Measurements from ENCODE around the gene IL1F10. TPM values are rescaled to one million over a fixed set of nuclear protein-coding genes. Genes with fewer than 3 reads are reported as not detected.

Gene IL1F10
- total and polyA plus RNA-seq, 2 of the 13 experiments (the other 11 are each of a cell fraction or from before 2014, with no cell fraction given), result not detected

DNA sequence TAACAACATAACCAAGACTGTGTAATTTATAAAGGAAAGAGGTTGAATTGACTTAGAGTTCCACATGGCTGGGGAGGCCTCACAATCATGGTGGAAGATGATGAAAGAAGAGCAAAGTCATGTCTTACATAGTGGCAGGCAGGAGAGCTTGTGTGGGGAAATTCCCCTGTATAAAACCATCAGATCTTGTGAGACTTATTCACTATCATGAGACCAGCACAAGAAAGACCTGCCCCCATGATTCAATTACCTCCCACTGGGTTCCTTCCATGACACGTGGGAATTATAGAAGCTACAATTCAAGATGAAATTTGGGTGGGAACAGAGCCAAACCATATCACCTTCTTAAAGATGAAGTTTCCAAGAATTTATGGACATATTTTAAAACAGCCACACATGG, 11.2 kb upstream of the IL1F10 start (continued):
- TF ChIP-seq, protein P1, sequence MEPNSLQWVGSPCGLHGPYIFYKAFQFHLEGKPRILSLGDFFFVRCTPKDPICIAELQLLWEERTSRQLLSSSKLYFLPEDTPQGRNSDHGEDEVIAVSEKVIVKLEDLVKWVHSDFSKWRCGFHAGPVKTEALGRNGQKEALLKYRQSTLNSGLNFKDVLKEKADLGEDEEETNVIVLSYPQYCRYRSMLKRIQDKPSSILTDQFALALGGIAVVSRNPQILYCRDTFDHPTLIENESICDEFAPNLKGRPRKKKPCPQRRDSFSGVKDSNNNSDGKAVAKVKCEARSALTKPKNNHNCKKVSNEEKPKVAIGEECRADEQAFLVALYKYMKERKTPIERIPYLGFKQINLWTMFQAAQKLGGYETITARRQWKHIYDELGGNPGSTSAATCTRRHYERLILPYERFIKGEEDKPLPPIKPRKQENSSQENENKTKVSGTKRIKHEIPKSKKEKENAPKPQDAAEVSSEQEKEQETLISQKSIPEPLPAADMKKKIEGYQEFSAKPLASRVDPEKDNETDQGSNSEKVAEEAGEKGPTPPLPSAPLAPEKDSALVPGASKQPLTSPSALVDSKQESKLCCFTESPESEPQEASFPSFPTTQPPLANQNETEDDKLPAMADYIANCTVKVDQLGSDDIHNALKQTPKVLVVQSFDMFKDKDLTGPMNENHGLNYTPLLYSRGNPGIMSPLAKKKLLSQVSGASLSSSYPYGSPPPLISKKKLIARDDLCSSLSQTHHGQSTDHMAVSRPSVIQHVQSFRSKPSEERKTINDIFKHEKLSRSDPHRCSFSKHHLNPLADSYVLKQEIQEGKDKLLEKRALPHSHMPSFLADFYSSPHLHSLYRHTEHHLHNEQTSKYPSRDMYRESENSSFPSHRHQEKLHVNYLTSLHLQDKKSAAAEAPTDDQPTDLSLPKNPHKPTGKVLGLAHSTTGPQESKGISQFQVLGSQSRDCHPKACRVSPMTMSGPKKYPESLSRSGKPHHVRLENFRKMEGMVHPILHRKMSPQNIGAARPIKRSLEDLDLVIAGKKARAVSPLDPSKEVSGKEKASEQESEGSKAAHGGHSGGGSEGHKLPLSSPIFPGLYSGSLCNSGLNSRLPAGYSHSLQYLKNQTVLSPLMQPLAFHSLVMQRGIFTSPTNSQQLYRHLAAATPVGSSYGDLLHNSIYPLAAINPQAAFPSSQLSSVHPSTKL (CRISPR knock-in tag; IDR thresholded peaks at IDR 0.05), result no peak
- TF ChIP-seq ZNF724P (CRISPR knock-in tag; IDR thresholded peaks at IDR 0.05; ENCODE audit: borderline replicate concordance) (no peak), ZNF24 (IDR thresholded peaks at IDR 0.05) (no peak), ZNF569 (CRISPR knock-in tag; IDR thresholded peaks at IDR 0.05; ENCODE audit: borderline replicate concordance) (no peak), MYNN (CRISPR knock-in tag; IDR thresholded peaks at IDR 0.05; ENCODE audit: low read depth) (no peak)
- TF ChIP-seq, protein P2, sequence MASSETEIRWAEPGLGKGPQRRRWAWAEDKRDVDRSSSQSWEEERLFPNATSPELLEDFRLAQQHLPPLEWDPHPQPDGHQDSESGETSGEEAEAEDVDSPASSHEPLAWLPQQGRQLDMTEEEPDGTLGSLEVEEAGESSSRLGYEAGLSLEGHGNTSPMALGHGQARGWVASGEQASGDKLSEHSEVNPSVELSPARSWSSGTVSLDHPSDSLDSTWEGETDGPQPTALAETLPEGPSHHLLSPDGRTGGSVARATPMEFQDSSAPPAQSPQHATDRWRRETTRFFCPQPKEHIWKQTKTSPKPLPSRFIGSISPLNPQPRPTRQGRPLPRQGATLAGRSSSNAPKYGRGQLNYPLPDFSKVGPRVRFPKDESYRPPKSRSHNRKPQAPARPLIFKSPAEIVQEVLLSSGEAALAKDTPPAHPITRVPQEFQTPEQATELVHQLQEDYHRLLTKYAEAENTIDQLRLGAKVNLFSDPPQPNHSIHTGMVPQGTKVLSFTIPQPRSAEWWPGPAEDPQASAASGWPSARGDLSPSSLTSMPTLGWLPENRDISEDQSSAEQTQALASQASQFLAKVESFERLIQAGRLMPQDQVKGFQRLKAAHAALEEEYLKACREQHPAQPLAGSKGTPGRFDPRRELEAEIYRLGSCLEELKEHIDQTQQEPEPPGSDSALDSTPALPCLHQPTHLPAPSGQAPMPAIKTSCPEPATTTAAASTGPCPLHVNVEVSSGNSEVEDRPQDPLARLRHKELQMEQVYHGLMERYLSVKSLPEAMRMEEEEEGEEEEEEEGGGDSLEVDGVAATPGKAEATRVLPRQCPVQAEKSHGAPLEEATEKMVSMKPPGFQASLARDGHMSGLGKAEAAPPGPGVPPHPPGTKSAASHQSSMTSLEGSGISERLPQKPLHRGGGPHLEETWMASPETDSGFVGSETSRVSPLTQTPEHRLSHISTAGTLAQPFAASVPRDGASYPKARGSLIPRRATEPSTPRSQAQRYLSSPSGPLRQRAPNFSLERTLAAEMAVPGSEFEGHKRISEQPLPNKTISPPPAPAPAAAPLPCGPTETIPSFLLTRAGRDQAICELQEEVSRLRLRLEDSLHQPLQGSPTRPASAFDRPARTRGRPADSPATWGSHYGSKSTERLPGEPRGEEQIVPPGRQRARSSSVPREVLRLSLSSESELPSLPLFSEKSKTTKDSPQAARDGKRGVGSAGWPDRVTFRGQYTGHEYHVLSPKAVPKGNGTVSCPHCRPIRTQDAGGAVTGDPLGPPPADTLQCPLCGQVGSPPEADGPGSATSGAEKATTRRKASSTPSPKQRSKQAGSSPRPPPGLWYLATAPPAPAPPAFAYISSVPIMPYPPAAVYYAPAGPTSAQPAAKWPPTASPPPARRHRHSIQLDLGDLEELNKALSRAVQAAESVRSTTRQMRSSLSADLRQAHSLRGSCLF (CRISPR knock-in tag; IDR thresholded peaks at IDR 0.05; ENCODE audit: borderline replicate concordance), result no peak

Measured in HepG2 (cell line).